Adipose tissue (tissue), 3 donors: Measurements from ENCODE around the gene DUSP16. TPM values are rescaled to one million over a fixed set of nuclear protein-coding genes. Genes with fewer than 3 reads are reported as not detected.
A peak's percentile ranks its signal among the peaks of the same experiment; 100 is the strongest.
"Not testable (repeated sequence)": the region's sequence is repeated elsewhere in the genome, so short reads cannot be mapped to it uniquely, and the experiment has no call there.

Experiments
- H3K27ac ChIP-seq: one replicate; pipeline ENCODE4 v1.5.1; 2013; ENCODE audit warnings: low read depth, low read length
- WGBS, 3 donors: extraction: QIAGEN DNeasy Blood & Tissue Kit; methylation state at CpG; one replicate each; pipeline ENCODE4 v1.1.7; 2013; 5-methylcytosine and 5-hydroxymethylcytosine counted together
- polyA plus RNA-seq, 3 donors: library from polyadenylated mRNA; stranded (reverse); fragments of 200-250 nt; gene quantifications; one replicate each; pipeline ENCODE4 v1.2.3, GENCODE V29; 2013
- donor health status: healthy with polysubstance abuse.
- donor health status: Bipolar disorder and iron deficiency.
- donor health status: healthy.

DUSP16 gene
- polyA plus RNA-seq, 3 donors: 7.6 to 14.4 (median 10.5) TPM

DNA sequence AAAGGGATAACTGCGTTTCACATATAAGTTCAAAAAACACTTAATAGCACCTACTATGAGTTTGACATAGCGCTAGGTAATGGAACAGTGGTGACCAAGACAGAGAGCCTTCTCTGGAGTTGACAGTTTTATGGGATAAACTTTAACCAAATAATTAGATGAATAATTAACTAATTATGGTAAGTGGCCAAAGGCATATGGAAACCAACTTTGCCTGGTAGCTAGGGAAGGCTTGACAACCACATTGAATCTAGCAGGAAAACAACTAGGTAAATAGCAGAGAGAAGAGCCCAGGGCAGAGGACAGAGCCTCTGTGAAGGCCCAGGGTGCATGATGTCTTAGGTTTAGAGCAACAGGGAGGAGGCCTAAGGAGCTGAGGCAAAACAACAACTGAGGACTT is 52.1 kb downstream of the DUSP16 start:
- 99 to 100% (median 99%) methylated on average over 2 of the region's 2 CpGs for WGBS, 3 donors
- no peak overlapping the region for H3K27ac ChIP-seq

DNA sequence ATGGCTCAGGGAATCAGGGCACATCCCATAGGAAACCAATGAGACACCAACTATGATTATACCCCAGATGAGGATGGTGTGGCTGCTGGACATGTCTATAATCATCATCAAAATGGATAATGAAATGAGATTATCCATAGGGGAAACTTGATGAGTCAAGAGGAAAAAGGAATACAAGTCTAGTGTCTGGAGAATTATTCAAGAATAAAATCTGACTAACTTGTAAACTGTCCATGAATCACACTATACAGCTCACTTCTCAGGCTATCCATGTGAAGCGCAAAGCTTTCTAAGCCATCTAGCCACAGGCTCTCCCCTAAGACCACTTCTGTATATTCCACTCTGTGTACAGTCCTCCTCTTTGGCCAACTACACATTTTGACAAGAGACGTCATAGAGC is 52.5 kb downstream of the DUSP16 start:
- H3K27ac ChIP-seq: no peak overlapping the region
- WGBS, 3 donors: 92 to 96% (median 94%) methylated on average over 2 of the region's 2 CpGs

DNA sequence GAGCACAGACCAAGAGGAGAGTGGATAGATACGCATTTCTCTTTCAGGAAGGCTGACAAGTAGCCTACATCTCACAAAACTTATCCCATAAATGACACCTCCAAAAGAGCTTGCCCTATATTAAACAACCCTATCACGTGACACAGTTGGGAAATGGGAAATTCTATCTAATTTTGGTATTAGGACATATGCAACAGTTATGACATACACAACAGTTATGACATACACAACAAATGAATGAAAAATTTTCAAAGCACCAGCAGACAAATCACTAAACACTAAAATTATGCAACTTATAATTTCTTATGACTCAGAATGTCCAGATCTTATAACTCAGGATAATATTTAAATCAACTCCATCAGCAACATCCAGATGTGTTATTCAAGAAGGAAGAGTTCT is 54.1 kb downstream of the DUSP16 start:
- no peak overlapping the region for H3K27ac ChIP-seq
- WGBS, 3 donors: 69 to 92% (median 71%) methylated on average over 2 of the region's 2 CpGs

DNA sequence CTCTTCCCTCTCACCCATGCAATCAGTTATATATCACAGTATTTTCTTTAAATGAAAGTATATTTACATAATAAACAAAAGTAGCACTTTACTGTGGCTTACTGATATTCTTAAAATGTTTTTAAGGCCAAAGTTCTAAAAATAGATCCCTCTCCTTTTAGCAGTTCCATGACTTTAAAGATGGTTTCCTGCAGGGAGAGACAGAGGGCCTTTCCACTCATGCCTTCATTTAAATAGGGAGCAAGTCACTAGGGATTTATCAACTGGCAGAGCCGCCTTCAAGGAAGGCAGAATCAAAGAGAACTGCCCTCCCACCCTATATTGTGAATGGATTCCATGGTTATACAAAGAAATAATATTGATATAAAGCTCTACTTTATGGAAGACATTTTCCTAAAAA is 55.5 kb downstream of the DUSP16 start:
- H3K27ac ChIP-seq: no peak overlapping the region
- 68 to 83% (median 77%) methylated on average over 1 of the region's 1 CpG for WGBS, 3 donors

DNA sequence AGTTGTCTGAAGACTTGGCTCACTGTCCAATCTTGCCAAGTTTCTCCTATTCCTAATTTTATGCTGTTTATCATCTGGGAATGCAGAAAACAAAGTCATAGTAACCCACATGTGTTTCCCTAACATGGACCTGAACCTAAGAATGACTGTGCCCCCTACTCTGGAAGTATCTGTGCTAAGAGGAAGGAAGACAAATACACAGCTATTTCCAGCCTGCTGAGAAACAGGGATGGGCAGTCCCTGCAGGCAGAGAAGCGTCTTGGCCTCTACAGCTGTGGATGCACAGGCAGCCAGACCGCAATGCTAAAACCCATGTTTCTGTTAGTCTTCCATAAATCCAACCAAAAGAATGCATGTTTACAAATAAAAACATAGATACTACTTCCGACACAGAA is 56.2 kb downstream of the DUSP16 start:
- WGBS, 3 donors: 45 to 77% (median 50%) methylated on average over 3 of the region's 3 CpGs
- H3K27ac ChIP-seq: no peak overlapping the region

DNA sequence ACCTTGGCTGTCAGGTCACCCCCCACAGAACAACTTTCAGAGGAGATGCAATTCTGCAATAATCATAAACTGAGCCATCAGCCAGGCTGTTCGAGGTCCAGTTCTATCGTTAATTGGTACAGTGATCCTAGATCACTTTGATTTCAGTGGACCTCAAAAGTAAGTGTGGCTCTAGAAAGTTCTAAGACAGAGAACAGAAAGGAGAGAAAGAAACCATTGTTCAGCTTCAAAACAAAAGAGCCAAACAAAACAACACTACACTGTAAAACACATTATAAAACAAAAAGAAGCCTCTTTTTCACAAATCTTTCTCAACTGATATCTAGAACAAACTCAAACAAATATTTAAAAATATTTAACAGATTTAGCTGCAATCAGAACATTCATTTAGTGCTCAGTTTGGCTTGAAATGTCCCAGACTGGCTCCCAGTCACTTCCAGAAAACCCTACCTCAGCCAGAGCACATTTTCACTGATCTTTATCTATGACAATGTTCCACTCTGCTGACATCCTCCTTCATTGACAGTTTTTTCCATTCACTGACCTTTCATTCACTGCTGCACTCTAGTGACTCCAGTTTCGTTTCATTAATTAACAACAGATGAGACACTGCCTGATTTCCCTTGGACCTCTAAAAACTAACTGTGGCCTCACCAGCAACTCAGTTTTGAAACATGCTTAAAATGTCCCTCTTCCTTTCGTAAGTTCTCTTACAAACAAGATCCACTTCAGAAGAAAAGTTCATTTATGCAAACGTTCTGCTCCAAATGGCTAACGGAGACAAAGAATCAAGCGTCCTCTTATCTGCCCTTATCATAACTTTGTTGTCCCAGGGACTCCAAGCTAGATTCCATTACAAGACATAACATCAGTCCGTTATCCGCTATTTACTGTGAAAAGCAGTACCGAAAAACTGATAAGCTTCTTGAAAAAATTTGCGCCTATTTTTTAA is 56.8 kb downstream of the DUSP16 start:
- 36 to 49% (median 42%) methylated on average over 11 of the region's 11 CpGs for WGBS, 3 donors
- H3K27ac ChIP-seq: peak overlapping the region; percentile 2

DNA sequence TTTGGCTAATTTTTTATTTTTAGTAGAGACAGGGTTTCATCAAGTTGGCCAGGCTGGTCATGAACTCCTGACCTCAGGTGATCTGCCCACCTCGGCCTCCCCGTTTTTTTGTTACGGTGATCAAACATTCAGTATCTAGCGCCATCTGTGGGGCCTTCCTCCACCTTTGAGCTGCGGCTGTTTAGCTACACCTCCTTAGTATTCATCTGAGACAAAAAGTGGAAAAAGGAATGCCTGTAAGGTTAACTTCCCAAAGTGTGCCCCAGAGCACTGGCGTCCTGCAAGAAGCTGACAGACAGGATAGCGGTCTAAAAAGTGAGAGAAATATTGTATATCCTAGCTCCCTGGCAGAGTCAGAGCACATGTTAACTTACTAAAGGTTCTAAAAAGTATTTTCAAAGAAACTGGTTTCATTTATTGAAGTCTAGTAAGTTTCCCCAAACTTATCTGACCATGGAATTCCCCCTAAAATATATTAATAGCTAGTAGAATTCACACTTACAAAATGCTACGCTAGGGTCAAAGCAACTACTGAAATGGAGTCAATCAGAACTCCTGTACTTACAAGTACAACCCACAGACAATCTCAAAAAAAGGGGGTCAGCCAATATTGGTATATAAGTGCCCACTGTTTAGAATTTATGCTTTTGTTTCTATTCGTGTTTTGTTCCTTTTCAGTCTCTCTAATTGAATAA is 59.1 kb downstream of the DUSP16 start:
- 84 to 91% (median 90%) methylated on average over 9 of the region's 9 CpGs for WGBS, 3 donors
- H3K27ac ChIP-seq: no peak overlapping the region

DNA sequence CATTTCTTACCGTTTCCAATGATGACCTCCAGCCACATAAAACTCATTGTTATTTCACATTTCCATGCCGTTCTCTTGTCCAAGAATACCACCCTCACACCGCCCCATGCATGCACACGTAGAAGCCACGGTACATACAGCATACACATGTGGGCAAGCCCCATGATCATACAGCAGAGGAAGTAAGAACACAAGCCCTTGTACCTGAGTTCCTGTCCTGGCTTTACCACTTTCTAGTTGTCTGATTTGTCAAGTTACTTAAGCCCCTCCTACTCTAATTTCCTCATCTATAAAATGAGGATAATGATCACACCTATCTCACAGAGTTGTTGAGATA is 59.9 kb downstream of the DUSP16 start:
- 95 to 97% (median 96%) methylated on average over 5 of the region's 5 CpGs for WGBS, 3 donors

DNA sequence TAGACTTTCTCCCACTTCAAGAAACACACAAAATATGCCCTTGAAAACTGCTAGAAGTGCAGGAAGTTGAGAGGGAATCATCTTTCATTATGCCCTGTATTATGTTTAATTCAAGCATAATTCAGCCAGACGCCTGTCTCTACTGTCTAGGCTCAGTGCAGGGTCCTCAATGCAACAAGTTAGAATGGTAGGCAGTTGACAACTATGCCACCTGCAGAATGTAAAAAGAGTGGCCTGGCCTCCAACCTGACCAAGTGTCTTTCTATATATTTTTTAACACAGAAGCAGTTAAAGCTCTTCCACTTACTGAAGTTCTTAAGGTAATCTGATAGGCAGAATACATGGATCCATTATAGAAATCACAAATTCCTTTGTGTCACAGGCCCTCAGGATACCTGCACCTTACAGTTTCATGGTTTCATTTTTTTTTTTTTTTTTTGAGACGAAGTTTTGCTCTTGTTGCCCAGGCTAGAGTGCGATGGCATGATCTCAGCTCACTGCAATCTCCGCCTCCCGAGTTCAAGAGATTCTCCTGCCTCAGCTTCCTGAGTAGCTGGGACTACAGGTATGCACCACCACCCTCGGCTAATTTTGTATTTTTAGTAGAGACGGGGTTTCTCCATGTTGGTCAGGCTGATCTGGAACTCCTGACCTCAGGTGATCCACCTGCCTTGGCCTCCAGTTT is 60.4 kb downstream of the DUSP16 start:
- 92 to 99% (median 95%) methylated on average over 6 to 7 of the region's 7 CpGs for WGBS, 3 donors

More for the DNA sequence above, 59.9 kb downstream of the DUSP16 start:
- no peak overlapping the region for H3K27ac ChIP-seq

DNA sequence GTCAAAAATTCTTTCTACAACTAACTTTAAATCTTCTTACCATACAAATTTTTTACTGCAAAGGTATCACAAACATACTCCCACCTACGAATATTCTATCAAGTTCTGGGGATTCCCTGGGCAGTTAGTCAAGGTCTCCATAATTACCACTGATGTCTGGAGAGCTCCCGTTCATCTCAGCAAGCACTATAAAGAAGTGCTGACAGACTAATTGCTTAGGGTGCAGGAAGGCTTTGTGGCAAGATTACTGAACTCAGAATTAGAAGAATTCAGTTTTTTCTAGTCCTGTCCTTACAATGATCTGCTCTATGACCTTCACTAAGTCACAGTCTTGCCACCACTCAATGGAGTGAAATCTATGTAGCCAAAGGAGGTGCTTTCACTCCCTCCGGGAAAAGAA is 61.5 kb downstream of the DUSP16 start:
- WGBS, 3 donors: 47 to 84% (median 75%) methylated on average over 3 of the region's 3 CpGs
- H3K27ac ChIP-seq: no peak overlapping the region

More for the DNA sequence above, 60.4 kb downstream of the DUSP16 start:
- not testable (repeated sequence) for H3K27ac ChIP-seq

DNA sequence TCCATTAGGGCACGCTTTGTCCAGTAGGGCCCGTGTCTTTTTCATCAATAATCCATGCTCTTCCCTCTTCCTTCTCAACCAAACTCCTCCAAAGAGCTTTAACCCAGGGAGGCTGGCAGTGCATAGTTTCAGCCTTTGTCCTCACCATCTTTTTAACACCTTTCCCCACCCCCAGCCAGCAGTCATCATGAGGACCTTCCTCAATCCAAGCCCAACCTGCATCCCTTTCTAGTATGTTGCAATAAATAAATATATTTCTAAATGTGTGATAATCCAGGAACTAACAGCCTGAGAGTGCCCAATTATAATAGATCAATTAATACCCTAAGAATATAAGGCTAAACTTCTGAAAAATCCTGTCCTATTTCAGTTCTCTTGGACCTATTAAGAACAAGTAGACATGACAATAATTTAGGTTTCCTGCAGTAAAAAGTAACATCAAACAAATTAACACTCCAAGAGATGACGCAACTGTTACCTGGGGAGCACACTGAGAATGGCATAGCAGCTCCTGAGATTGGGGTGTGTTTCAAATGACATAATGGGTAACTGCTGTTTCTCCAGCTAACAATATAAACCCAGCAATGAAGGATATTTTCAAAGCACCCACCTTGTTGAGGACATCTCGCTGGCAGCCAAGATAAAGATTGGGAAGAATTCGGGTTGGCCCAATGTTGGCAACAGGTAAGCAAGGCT is 62.6 kb downstream of the DUSP16 start:
- no peak overlapping the region for H3K27ac ChIP-seq
- WGBS, 3 donors: 95% methylated on average over 5 of the region's 5 CpGs

DNA sequence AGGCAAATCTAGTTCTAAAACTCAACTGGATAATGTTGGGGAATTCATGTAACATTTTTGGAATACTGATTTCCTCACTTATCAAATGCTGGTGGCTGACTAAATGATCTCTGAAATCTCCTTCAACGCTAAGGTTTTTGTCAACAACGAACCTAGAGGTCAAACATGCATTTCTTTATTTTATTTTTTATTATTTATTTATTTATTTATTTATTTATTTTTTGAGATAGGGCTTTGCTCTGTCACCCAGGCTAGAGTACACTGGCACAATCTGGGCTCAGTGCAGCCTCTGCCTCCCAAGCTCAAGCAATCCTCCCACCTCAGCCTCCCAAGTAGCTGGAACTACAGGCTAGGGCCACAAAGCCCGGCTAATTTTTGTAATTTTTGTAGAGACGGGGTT is 64.5 kb downstream of the DUSP16 start:
- 87 to 98% (median 97%) methylated on average over 4 of the region's 4 CpGs for WGBS, 3 donors
- no peak overlapping the region for H3K27ac ChIP-seq

DNA sequence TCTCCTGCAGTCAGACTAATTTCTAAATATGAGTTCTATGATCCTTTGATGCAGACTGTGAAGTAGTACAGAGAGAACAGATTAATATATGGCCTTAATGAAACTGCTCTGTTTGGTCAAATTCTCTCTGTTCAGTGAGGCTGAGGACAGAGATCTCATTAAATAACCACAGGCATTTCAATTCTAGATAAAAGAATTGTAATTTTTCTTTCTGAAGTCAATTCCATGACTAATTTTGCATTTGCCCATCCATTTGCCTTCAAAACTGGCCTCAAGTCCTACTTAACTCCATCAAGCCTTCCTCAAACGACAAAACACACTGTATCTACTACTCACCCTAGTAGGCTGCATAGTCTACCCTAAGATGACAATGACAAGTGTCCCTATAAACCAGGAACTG is 67.1 kb downstream of the DUSP16 start:
- 84 to 97% (median 94%) methylated on average over 1 of the region's 1 CpG for WGBS, 3 donors

DNA sequence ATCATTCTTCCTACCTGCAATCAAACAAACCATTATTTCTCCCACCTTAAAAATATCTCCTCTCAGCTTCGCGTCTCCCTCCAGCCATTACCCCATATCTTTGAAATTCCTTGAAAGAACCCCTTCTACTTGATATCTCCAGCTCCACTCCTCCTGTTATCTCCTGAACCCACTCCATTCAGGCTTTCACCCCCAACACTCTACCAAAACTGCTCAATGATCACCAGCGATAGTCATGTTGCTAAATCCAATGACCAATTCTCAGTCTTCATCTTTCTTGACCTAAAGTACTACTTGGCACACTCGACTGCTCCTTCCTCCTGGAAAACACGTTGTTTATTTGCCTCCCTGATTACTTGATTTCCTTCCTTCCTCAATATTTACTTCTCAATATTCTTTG is 70.1 kb downstream of the DUSP16 start:
- H3K27ac ChIP-seq: no peak overlapping the region
- WGBS, 3 donors: 69 to 83% (median 70%) methylated on average over 5 of the region's 5 CpGs

More for the DNA sequence above, 67.1 kb downstream of the DUSP16 start:
- H3K27ac ChIP-seq: no peak overlapping the region

DNA sequence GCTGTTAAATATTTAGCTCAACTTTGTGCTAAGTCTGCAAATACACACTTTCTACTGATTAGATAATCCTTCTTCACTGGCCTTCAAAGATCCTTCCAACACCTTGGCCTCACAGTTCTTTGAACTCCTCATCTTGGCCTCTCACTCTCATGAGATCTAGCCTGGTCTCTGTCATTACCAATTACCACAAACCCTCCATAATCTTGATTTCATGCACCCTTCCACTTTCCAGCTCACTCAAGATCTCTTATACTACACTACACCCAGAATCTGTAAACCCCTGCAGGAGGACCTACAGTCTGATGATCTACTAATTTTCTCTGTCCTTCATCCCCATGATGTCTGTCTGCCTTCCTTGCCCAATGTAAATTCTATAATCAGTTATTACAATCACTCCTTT is 71.1 kb downstream of the DUSP16 start:
- no peak overlapping the region for H3K27ac ChIP-seq

DNA sequence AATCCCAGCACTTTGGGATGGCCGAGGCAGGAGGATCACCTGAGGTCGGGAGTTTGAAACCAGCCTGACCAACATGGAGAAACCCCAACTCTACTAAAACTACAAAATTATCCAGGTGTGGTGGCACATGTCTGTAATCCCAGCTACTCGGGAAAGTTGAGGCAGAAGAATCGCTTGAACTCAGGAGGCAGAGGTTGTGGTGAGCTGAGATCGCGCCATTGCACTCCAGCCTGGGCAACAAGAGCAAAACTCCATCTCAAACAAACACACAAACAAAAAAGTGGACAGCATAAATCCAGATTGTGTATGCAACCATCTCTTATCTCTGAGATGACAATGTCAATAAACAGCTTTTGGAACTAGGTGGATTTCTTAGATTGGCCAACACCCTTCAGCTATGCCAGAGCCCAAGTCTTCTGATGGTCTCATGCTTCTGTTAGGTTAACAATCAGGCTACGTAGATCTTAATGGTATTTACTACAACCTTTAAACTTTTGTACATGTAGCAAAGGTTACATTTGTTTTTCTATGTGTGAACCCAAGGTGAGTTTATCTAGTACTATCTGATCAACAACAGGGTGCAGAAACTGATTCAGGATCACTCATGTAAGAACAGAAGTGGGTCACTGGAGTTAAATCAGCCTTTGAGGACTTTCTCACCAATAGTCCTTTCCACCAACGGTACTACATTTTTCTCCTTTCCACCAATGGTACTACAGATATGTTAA is 73.7 kb downstream of the DUSP16 start:
- no peak overlapping the region for H3K27ac ChIP-seq
- WGBS, 3 donors: 86 to 96% (median 96%) methylated on average over 8 of the region's 8 CpGs

DNA sequence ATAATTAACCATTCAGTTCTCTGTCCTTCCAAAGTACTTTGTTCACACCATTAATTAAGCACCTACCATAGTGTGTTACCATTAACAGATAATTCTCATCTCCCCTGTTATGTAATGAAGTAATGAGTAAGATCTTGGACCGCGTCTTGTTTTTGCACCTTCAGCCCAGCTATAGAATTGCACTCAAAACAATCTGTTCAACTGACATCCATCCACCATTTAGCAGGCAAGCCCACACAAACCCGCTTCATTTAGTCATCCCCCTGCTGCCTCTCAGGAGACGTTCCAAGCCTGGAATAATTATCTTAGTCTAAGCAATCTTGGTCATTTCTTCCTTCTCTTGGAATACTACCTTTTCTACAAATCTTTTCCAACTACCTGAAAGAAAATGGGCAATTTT is 74.4 kb downstream of the DUSP16 start:
- WGBS, 3 donors: 96 to 98% (median 96%) methylated on average over 4 of the region's 4 CpGs
- H3K27ac ChIP-seq: no peak overlapping the region

DNA sequence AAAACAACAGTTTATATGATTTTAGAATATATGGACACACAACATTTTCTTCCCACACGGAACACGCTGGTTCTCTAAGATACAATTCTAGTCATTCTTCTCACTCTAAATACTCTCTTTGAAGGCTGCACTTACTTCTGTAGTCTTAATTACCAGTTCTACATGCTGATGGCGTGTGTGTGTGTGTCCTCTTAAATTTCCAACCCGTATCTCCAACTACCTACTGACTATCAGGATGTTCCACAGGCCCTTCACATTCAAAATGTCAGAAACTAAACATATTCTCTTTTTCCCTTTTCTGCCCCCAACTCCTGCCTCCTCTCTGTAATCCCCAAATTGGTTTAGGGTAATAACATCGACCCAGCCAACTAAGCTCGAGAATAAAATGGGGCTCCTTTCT is 75.2 kb downstream of the DUSP16 start:
- 96 to 98% (median 97%) methylated on average over 6 of the region's 6 CpGs for WGBS, 3 donors
- H3K27ac ChIP-seq: no peak overlapping the region
